Hypothalamus (tissue), 51 donors: ENCODE data around the gene BACE1.
"Not testable (repeated sequence)": the region's sequence is repeated elsewhere in the genome, so short reads cannot be mapped to it uniquely, and the experiment has no call there.

ENCODE experiments used
- DNase-seq, 51 donors: peaks; one replicate each; lab custom pipeline; 2025; lab: John Stamatoyannopoulos, UW

BACE1 gene

GRCh38 chr11:117279711-117280376 lies 36.2 kb downstream of the BACE1 start:
- no peak for DNase-seq

- no peak for DNase-seq
Measured at GRCh38 chr11:117278347-117278746, 37.7 kb downstream of the BACE1 start.

DNA sequence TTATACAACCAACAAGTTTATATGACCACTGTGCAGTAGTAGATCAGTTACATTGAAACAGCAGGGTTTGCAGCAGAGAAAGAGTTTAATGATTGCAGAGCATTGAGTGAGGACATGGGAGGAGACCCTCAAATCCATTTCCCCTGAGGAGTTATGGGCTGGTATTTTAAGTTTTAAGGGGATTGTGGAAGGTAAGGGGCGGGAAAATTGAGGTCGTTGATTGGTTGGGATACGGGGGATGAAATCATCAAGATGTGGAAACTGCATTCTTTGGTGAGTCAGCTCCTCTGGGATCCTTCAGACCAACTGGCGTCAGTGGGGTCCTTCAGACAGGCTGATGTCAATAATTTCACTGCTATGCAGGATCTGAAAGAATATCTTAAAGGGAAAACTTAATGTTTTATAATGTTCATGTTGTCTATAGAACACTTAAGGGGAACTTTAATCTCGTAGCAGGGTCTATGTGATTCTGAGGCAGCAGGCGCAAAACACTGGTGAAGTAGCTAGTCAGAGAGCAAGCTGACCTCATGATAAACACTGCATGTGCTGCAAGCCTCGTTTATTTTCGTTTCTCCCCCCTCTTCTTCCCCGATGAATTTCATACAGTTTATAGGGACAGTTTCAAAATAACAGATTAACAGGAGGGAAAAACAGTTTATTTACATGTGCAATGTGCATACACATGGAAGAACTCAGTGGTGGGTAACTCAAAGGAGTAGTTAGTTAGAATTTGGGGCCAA lies 42.3 kb downstream of the BACE1 start:
- DNase-seq, result no peak

DNA sequence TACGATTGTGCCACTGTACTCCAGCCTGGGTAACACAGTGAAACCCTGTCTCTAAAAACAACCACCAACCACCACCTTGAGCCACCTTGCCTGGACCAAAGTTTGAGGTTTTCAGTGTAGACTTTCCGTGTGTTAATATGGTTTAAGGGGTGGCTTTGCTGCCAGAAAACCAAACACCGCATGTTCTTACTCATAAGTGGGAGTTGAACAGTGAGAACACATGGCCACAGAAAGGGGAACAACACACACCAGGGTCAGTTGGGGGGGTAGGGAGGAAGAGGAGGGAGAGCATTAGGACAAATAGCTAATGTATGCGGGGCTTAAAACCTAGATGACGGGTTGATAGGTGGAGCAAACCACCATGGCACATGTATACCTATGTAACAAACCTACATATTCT lies 43.9 kb downstream of the BACE1 start:
- DNase-seq, result not testable (repeated sequence)

- no peak for DNase-seq
Measured at GRCh38 chr11:117271208-117271607, 44.8 kb downstream of the BACE1 start.

DNA sequence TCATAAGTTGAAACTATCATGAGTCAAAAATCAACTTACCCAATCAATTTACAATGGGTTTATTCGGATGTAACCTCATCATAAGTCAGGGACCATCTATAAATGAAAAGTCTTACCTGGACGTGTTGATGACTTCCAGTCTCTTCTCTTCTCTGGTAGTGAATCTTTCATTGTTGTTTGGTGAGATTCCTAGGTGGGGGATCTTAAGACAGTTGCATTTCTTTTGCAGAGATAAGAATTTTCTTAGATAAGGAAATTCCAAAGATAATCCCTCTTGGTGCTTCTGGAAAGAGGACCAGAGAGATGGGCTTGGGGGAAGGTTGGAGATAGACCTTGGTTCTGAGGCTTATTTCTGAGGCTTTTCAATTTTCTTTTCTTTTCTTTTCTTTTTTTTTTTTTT lies 46.2 kb downstream of the BACE1 start:
- no peak for DNase-seq

- DNase-seq, result no peak
Measured at GRCh38 chr11:117265745-117266144, 50.3 kb downstream of the BACE1 start.

DNA sequence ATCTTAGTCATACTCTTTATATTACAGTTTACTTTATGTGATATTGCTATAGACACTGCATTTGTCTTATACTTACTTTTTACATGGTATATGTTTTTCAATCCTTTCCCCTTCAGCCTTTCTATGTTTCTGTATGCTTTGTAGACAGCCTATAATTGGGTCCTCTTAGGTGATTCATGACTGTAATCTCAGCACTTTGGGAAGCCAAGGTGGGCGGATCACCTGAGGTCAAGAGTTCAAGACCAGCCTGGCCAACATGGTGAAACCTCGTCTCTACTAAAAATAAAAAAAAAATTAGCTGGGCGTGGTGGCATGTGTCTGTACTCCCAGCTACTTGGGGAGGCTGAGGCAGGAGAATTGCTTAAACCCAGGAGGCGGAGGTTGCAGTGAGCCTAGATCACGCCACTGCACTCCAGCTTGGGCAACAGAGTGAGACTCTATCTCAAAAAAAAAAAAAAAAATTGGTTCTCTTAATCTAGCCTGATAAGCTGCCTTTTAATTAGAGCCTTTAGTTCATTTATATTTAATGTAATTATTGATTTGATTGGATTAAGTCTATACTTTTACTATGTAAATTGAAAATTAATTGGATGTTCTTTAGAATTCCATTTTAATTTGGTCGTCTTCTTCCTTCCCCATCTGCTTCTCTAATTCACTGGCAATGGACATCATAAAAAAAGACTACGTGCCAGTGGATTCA lies 51.3 kb downstream of the BACE1 start:
- not testable (repeated sequence) for DNase-seq

- DNase-seq, result no peak
Measured at GRCh38 chr11:117259417-117259816, 56.6 kb downstream of the BACE1 start.

GRCh38 chr11:117258576-117258975 lies 57.5 kb downstream of the BACE1 start:
- DNase-seq, result no peak

- no peak for DNase-seq
Measured at GRCh38 chr11:117256573-117256972, 59.5 kb downstream of the BACE1 start.

- DNase-seq, result no peak
Measured at GRCh38 chr11:117255966-117256365, 60.1 kb downstream of the BACE1 start.

GRCh38 chr11:117251506-117251905 lies 64.5 kb downstream of the BACE1 start:
- no peak for DNase-seq

DNA sequence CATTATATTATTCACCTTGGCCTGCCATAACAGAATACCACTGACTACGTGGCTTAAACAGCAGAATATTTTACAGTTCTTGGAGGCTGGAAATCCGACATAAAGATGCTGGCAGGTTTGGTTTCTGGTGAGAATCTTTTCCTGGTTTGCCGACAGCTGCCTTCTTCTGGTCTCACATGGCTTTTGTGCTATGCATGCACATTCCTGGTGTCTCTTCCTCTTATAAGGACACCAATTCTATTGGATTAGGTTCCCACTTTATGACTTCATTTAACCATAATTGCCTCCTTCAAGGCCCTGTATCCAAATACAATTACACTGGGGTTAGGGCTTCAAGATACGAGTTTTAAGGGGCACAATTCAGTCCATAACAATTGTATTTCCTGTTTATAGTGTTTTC lies 66.5 kb downstream of the BACE1 start:
- no peak for DNase-seq

DNA sequence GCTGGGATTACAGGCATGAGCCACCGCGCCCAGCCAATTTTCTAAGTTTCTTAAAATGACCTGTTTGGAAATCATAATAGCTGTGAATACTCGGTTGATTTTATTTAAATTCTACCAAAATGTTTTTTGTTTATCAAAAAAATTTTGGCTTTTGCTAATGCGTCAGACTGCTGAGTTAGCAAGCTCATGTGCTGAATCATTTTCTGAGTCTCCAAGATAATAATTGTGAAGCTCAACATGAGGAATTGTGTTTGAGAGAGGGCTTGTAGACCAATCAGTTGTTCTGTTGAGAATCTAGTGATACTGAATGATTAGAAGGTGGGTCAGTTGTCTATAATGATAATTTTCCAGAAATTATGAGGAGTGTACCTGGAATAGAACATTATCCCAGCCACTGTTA lies 67.7 kb downstream of the BACE1 start:
- no peak for DNase-seq

DNA sequence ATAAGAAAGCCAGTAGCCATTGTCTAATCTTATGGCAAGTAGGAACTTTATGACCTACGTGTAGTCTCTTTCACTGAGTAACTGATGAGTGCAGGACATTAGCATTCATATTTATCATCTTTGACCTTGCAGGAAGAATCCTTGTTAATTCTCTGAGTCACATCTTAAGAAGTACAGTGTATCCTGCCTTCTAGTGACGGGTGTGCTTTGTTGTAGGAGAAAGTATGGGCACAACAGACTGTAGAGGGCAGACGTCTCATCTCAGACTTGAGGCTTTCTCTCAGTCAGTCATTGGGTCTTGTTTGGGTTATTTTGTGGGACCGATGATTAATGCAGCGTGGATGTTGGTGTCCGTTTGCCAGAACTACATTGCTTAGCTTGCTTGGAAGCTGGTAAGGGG lies 76.8 kb downstream of the BACE1 start:
- DNase-seq, result peak in 1 of 51 donors; percentile 14

GRCh38 chr11:117238221-117238620 lies 77.8 kb downstream of the BACE1 start:
- DNase-seq, result no peak
